ENCODE measurements around the gene QRFP.
"Not testable (repeated sequence)": the region's sequence is repeated elsewhere in the genome, so short reads cannot be mapped to it uniquely, and the experiment has no call there.

The QRFP gene

DNA sequence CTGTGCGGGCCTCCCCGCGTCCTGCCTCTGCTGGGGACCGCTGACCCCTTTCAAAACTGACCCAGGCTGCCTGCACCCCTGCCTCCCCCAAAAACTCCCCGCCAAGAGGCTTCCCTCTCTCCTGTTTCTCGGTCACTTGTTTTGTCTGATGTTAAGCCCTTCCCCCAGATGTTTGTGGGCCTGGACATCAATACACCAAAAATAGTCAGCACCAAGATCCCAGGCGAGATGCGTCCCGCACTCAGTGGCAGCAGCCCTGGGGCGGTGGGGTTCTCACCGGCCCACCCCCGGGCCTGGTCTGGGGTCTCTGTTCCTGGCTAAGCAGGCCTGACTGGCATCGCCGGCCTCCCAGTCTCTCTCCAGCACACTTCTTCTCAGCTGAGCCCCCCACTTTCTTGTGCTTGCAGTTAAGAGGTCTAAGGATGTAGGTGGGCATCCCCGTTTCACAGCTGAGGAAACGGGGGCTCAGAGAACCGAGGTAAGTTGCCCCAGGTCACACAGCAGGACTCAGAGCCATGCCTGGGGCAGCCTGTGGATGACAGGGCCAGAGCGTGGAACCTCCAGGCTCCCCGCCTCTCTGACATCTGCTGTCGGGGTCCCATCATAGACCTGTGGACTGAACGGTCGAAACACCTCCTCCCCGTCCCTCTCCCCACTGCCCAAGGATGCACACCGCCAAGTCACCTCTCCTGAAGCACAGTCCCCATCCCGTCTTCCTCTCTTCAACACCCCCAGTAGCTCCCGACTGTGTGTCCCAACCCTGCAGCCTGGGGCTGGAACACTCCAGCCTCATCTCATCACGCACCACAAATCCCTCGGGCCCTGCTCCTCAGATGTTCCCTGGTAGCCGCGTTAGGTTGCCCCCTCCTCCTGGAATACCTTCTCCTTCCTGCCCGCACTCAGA, 25.6 kb upstream of the QRFP start:
- intact Hi-C loops (cut with DNase I), result no loop called here
- no peak for DNase-seq

GRCh38 chr9:130921300-130921988, 24.8 kb upstream of the QRFP start:
- DNase-seq, result no peak

GRCh38 chr9:130920762-130921299, 24.2 kb upstream of the QRFP start:
- no peak for DNase-seq
- intact Hi-C loops (cut with DNase I), result no loop called here

More at GRCh38 chr9:130921300-130921988, 24.8 kb upstream of the QRFP start:
- intact Hi-C loops (cut with DNase I), result no loop called here

- DNase-seq, result no peak
- intact Hi-C loops (cut with DNase I), result no loop called here
Measured at GRCh38 chr9:130920233-130920632, 23.6 kb upstream of the QRFP start.

DNA sequence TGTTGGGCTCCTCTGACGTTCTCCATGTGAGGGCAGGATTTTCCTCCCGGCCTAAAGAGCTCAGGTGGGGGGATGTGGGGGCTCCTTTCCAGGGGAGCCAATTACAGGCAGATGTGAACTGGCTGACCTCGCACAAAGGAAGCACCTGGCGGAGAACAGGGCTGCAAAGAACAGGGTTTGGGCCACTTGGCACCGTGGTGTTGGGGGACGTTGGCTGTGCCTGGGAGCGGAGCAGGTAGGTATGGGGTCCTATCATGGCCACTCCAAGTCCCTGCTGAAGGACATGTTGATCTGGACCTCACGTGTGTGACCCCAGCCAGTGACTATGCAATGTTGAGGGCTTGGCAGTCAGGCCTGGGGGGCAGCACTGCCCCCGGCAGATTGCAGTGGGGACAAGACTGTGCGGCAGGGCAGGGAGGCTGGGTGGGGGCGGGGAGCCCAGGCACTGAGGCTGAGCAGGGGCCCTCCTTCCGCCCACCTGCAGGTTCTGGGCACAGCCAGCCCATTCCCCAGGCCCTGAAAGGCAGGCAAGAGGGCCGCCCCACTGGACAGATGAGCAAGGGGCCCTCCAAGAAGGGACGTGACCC, 23.0 kb upstream of the QRFP start:
- no peak for DNase-seq
- intact Hi-C loops (cut with DNase I), result no loop called here

DNA sequence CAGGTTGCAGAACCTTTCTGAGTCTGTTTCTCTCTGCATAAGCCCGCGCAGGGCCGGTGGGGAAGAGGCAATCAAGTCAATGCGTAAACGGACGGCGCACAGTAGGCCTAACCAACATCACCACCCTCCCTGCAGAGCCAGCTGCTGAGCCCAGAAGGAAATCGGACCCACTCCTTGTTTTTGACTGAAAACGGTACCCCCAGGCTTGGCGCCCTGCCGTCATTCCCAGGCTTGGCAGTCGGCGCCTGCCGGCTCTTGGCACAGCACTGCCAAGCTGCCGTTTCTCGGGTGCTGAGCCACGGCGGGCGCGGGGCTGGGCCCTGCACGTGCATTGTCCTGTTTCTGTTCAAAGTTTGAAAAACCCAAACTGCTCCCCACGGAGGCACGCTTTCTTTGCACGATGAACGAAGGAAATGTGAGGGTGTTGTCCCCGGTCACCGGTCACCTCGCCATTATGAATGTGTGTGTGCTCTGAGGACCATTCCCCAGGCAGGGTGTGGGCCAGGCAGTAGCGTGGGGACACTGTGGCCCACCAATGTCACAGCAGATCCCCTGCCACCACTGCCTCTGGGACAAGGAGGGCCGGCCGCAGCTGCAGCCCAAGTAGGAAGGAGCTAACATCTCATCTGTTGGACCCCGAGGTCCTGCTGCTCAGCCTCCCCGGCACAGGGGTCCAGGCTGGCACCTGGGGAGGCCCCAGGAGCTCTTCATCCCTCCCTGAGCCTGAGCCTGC, 22.4 kb upstream of the QRFP start:
- peak in 37 of 42 donors; percentile 17 to 81 (median 66) for DNase-seq
- intact Hi-C loops (cut with DNase I), result no loop called here

GRCh38 chr9:130918101-130918825, 21.7 kb upstream of the QRFP start:
- no peak for DNase-seq
- intact Hi-C loops (cut with DNase I), result no loop called here

DNA sequence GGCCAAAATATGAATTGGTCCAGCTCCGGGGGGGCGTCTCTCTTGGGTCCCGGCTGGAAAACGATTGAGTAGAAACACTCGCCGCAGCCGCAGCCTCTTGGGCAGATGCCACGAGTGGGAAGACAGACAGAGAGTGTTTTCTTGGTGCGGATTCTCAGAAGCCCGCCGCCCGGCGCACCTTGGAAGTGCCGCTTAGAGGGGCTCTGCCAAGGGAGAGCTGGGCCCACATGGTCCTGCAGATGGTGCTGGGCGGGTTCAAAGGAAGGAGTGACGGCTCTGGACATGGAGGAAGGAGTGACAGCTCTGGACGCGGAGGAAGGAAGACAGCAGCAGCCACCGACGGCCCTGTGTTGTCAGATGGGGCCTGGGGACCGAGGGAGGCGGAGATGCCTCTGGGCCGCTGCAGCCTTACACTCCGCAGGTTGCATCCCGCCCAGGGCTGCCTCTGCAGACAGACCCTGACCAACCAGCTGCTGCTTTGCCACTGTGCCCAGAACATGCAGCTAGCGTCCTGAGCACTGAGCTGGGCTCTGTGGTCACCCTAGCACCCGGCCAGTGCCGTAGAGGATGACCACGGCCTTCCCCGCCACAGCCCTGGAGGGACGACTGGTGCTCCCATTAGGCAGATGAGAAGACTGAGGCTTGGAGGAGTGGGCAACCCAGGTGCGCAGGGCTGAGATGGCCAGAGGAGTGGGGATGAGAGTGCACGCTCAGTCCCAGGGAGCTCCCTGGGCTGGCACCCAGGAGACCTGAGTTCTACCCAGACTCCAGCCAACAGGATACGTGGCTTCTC, 20.8 kb upstream of the QRFP start:
- no peak for DNase-seq
- intact Hi-C loops (cut with DNase I), result no loop called here

DNA sequence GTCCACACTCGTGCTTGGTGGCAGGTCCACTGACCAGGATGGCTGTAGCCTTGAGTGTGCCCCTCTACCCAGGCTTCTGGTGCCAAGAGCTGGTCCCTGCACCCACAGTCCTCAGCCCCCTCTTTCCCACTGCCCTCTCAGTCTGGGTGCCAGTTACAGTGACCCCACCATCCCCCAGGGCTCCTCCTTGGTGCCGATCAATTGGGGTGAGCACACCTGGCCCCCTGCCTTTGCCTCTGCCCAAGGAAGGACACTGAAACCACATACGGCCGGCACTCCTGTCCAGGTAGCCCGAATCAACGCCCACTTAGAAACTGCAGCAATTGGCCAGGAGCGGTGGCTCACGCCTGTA, 18.5 kb upstream of the QRFP start:
- intact Hi-C loops (cut with DNase I), result no loop called here
- DNase-seq, result no peak

DNA sequence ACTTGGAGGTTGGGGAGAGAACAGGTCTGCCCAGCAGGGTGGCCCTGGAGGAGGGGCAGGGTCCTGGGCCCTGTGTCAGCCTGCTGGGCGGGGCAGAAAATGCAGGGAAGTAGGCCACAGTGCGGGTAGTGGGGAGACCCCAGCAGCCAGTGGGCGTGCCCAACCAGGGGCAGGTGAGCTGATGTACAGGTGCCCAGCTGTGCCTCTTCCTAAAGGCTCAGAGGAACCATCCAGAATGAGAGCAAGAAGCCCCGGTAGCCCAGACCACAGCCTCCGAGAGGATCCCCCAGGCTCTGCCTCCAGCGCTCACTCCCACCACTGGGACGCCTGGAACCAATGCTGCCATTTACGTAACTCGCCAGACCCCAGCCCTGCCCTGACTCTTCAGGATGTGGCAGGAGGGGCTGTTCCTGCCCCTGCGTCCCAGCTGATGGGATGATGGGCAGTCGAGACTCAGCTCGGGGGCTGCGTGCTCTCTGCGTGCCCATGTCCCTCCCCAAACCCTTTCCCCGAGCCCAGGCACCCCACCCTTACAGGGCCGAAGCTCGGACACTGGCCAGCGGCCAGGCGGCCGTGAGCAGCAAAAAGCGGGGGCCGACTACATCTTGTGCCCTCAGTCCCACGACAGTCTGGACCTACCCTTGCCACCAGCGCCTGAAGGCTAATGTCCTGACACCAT, 17.9 kb upstream of the QRFP start:
- intact Hi-C loops (cut with DNase I), result no loop called here

DNA sequence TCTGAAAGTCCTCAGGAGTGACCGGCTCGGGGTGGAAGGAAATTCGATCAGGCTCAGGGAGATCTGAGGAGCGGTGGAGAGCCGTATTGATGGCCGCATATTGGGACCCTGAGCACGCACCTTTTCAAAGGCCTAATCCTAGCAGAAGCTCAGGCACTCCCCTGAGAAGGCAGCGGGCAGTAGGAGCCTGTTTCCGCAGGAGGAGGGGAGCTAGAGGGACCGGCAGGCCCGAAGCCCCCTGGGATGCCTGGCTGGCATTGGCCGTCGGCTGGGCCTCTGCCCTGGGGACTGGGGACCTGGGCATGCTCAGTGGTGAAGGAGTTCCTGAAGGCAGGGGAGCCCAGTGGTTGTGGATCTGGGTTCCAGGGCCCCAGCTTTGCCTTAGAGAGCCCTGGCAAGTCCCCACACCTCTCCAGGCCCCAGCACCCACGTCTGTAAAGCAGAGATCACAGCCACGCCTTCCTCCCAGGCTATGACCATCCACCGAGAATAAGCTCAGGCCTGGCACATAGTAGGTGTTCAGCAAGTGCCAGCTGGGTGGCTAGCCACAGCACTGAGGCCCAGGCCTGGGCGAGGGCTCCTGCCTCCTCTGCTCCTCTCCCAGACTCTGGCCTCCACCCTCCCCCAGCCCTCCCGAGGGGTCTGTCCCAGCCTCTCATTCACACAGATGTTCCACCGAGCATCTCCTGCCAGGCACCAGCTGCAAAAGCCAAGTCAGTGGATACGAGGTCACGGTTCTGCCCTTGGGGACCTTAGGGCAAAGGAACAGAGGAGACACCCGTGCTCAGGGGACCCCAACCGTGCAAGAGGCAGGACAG, 17.2 kb upstream of the QRFP start:
- intact Hi-C loops (cut with DNase I), result no loop called here
- DNase-seq, result no peak

More for the DNA sequence above, 17.9 kb upstream of the QRFP start:
- no peak for DNase-seq

DNA sequence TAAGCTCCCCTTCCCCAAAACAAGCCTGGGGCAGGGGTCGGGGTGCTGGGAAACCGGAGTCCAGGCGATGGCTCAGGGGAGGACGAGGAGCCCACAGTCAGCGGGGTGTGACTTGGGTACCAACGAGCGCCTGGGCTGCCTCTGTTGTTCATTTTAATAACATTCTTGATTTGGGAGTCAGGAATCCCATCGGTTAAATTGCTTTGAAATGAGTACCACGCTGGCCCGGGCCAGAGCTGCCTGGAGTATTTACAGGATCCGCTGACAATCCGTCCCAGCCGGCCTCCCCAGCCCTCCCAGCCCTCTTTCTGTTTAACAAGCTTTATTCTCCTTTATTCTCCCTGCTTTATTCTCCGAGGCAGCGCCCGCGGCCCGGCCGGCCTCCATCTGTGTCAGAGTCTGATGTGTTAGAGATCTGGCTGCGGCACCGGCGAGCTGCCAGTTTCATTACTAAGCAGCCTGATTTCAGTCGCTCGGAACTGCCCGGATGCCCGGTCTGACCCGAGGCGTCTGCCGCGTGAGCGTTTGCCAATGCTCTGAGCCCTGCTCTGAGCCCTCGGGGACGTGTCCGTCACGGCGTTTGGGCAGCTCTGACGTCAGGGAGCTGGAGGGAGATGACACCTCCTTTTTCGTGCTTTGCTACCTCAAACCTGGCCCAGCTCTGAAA, 16.5 kb upstream of the QRFP start:
- peak in 38 of 42 donors; percentile 21 to 78 (median 48) for DNase-seq
- intact Hi-C loops (cut with DNase I), result no loop called here

DNA sequence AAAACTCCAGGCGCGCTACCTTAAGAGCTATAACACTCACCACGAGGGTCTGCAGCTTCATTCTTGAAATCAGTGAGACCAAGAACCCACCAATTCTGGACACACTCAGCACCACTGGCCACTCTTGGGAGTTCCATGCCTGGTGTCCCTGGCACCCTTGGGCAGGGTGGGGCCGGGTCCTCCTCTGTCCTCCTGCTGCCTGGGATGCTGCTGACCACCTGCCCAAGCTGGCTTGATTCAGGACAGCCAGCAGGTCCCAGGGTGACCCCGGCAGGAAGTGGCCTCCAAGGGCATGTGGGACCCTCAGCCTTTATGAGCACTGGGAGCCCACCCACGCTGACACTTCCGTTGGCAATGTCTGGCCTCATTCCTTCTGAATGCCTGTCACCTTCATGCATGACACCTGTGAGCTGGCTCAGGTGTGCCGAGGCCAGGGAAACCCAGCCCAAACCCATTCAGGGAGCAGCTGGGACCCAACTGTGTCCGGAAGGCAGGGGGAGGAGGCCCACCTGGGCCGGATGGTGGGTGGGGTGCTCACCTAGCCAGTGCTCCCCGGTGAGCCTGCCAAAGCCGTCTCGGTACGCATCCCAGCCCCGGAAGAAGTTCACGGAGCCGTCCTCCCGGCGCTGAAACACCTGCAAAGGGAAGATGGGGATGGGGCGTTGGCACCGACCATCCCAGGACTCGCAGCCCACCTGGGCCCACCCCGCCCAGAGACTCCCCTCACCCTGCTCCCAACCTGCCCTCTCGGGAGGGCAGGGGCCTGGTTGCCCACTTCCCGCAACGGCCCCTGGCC, 14.8 kb upstream of the QRFP start:
- intact Hi-C loops (cut with DNase I), result no loop called here
- no peak for DNase-seq

- DNase-seq; intact Hi-C loops (cut with DNase I): not testable (repeated sequence)
Measured at GRCh38 chr9:130910670-130911069, 14.1 kb upstream of the QRFP start.

GRCh38 chr9:130910041-130910440, 13.4 kb upstream of the QRFP start:
- intact Hi-C loops (cut with DNase I); DNase-seq: not testable (repeated sequence)

All from head of caudate nucleus (tissue), 42 donors.